KMS-11 (cell line): ENCODE results near the gene PDZD2.

Experiments
- H2AFZ ChIP-seq: fragments of 200-600 bp; sonication (generic); 2 replicates; pipeline ENCODE4 v1.6.1; 2016; ENCODE audit warnings: antibody characterized with exemption, mixed run types, low read depth
- H3K27ac ChIP-seq: fragments of 200-600 bp; sonication (generic); 2 replicates; pipeline ENCODE4 v1.6.1; 2016; ENCODE audit warnings: mild to moderate bottlenecking, mixed run types
- H3K27me3 ChIP-seq: fragments of 200-600 bp; sonication (generic); 2 replicates; pipeline ENCODE4 v1.6.1; 2017; ENCODE audit warnings: mild to moderate bottlenecking, low read depth, mixed run types, moderate library complexity; ENCODE audit not compliant: insufficient read depth
- H3K36me3 ChIP-seq: fragments of 200-600 bp; sonication (generic); 2 replicates; pipeline ENCODE4 v1.6.1; 2017; ENCODE audit warnings: mild to moderate bottlenecking, mixed run types; ENCODE audit not compliant: insufficient read depth
- H3K4me1 ChIP-seq: fragments of 200-600 bp; sonication (generic); 2 replicates; pipeline ENCODE4 v1.6.1; 2016; ENCODE audit warnings: mild to moderate bottlenecking, low read depth, mixed run types; ENCODE audit not compliant: poor library complexity, severe bottlenecking
- H3K4me2 ChIP-seq: fragments of 200-600 bp; sonication (generic); 2 replicates; pipeline ENCODE4 v1.7.0; 2016; ENCODE audit warnings: mild to moderate bottlenecking, mixed run types
- H3K4me3 ChIP-seq: fragments of 200-600 bp; sonication (generic); IDR thresholded peaks from 2 replicates; pipeline ENCODE4 v1.6.1; 2017; ENCODE audit warnings: low read depth, low read length, mixed read lengths; ENCODE audit not compliant: insufficient read depth
- H3K79me2 ChIP-seq: fragments of 200-600 bp; sonication (generic); 2 replicates; pipeline ENCODE4 v1.6.1; 2016; ENCODE audit warnings: low read depth, mixed run types; ENCODE audit not compliant: insufficient read depth
- H3K9ac ChIP-seq: fragments of 200-600 bp; sonication (generic); 2 replicates; pipeline ENCODE4 v1.6.1; 2016; ENCODE audit warnings: mild to moderate bottlenecking, mixed run types
- H4K20me1 ChIP-seq: fragments of 200-600 bp; sonication (generic); 2 replicates; pipeline ENCODE4 v1.6.1; 2016; ENCODE audit warnings: mild to moderate bottlenecking, mixed run types; ENCODE audit not compliant: insufficient read depth
- CTCF ChIP-seq: fragments of 200-600 bp; sonication (generic); conservative IDR thresholded peaks from 2 replicates; pipeline ENCODE4 v1.6.1; 2017; ENCODE audit warnings: low read depth, mild to moderate bottlenecking, antibody characterized with exemption, low read length, moderate library complexity, mixed read lengths

The PDZD2 gene

GRCh38 chr5:31987985-31988710 is 349.2 kb downstream of the PDZD2 start:
- Histone ChIP-seq H3K27me3 (no peaks in the 10 kb centered on the region), H3K36me3 (no peaks in the 10 kb centered on the region), H3K9ac (no peak overlapping the region), H3K79me2 (no peaks in the 10 kb centered on the region), H3K4me1 (no peaks in the 10 kb centered on the region), H3K27ac (no peak overlapping the region), H4K20me1 (no peaks in the 10 kb centered on the region), H2AFZ (no peak overlapping the region), H3K4me3 (no peak overlapping the region), H3K4me2 (no peak overlapping the region)
- TF ChIP-seq CTCF = no peak

- no peak overlapping the region for H3K27ac ChIP-seq
- H3K4me3 ChIP-seq = no peak overlapping the region
- no peaks in the 10 kb centered on the region for H3K36me3 ChIP-seq
- no peaks in the 10 kb centered on the region for H3K4me1 ChIP-seq
- no peak for TF ChIP-seq CTCF
- no peak overlapping the region for H2AFZ ChIP-seq
- no peaks in the 10 kb centered on the region for H3K79me2 ChIP-seq
- no peaks in the 10 kb centered on the region for H4K20me1 ChIP-seq
- H3K9ac ChIP-seq = no peak overlapping the region
- H3K4me2 ChIP-seq = no peak overlapping the region
- H3K27me3 ChIP-seq = no peaks in the 10 kb centered on the region
Measured at GRCh38 chr5:31990081-31990650, 351.2 kb downstream of the PDZD2 start.

GRCh38 chr5:31990701-31991110 is 351.8 kb downstream of the PDZD2 start:
- Histone ChIP-seq H3K4me3 (no peak overlapping the region), H3K27ac (no peak overlapping the region), H4K20me1 (no peaks in the 10 kb centered on the region), H3K4me1 (no peaks in the 10 kb centered on the region), H2AFZ (no peak overlapping the region), H3K9ac (no peak overlapping the region), H3K36me3 (no peaks in the 10 kb centered on the region), H3K27me3 (no peaks in the 10 kb centered on the region), H3K4me2 (no peak overlapping the region), H3K79me2 (no peaks in the 10 kb centered on the region)
- TF ChIP-seq CTCF = no peak

- no peaks in the 10 kb centered on the region for H3K79me2 ChIP-seq
- no peak overlapping the region for H3K4me2 ChIP-seq
- no peak overlapping the region for H3K27ac ChIP-seq
- H2AFZ ChIP-seq = no peak overlapping the region
- H3K4me1 ChIP-seq = no peaks in the 10 kb centered on the region
- no peaks in the 10 kb centered on the region for H3K27me3 ChIP-seq
- TF ChIP-seq CTCF = no peak
- H3K9ac ChIP-seq = no peak overlapping the region
- no peaks in the 10 kb centered on the region for H4K20me1 ChIP-seq
- H3K4me3 ChIP-seq = no peak overlapping the region
- H3K36me3 ChIP-seq = no peaks in the 10 kb centered on the region
Measured at GRCh38 chr5:31992377-31992776, 353.4 kb downstream of the PDZD2 start.
